GM12891 (cell line): ENCODE measurements around the gene RYR1.
A peak's percentile ranks its signal among the peaks of the same experiment; 100 is the strongest.
"Not testable (repeated sequence)": the region's sequence is repeated elsewhere in the genome, so short reads cannot be mapped to it uniquely, and the experiment has no call there.

ENCODE experiments used
- DNase-seq: peaks from one replicate; pipeline ENCODE4 v3.0.0; 2011; ENCODE audit warnings: low spot score; ENCODE audit not compliant: insufficient read length
- FAIRE-seq: peaks from 2 replicates; lab custom pipeline; 2011; peaks lifted over from hg19 to GRCh38; lab: Jason Lieb, UNC
- PAX5 ChIP-seq: IDR thresholded peaks from 2 replicates; pipeline ENCODE4 v1.6.1; 2011; ENCODE audit warnings: low read length, moderate library complexity, mild to moderate bottlenecking; ENCODE audit not compliant: insufficient read depth, severe bottlenecking
- POLR2A ChIP-seq: IDR thresholded peaks from 2 replicates; pipeline ENCODE4 v1.6.1; 2011; ENCODE audit warnings: low read depth, low read length, control low read depth
- POLR2AphosphoS5 ChIP-seq: IDR thresholded peaks from 2 replicates; pipeline ENCODE4 v1.6.1; 2011; ENCODE audit warnings: low read depth, low read length, control low read depth
- POU2F2 ChIP-seq: IDR thresholded peaks from 2 replicates; pipeline ENCODE4 v1.6.1; 2011; ENCODE audit warnings: low read depth, mild to moderate bottlenecking, control low read depth, low read length, moderate library complexity
- SPI1 ChIP-seq: IDR thresholded peaks from 2 replicates; pipeline ENCODE4 v1.6.1; 2011; ENCODE audit warnings: low read depth, low read length, control low read depth
- TAF1 ChIP-seq: IDR thresholded peaks from 2 replicates; pipeline ENCODE4 v1.6.1; 2011; ENCODE audit warnings: low read depth, low read length, control low read depth

RYR1 gene

GRCh38 chr19:38543807-38544568 is 110.5 kb downstream of the RYR1 start:
- FAIRE-seq (peak; percentile 82), DNase-seq (peak; percentile 58)
- no peak for TF ChIP-seq POLR2A
- no peak for TF ChIP-seq SPI1
- no peak for TF ChIP-seq TAF1
- no peak for TF ChIP-seq POU2F2
- TF ChIP-seq PAX5: no peak
- no peak for TF ChIP-seq POLR2AphosphoS5

GRCh38 chr19:38544569-38545315 is 111.3 kb downstream of the RYR1 start:
- DNase-seq: no peak

GRCh38 chr19:38545596-38545995 is 112.1 kb downstream of the RYR1 start:
- FAIRE-seq: no peak
- DNase-seq: no peak

More at GRCh38 chr19:38544569-38545315, 111.3 kb downstream of the RYR1 start:
- no peak for FAIRE-seq
- TF ChIP-seq SPI1: no peak
- no peak for TF ChIP-seq POU2F2
- TF ChIP-seq POLR2A: no peak

GRCh38 chr19:38547421-38547820 is 113.9 kb downstream of the RYR1 start:
- no peak for DNase-seq
- FAIRE-seq: no peak
- no peak for TF ChIP-seq POU2F2
- peak; percentile 77 for TF ChIP-seq SPI1

More at GRCh38 chr19:38545596-38545995, 112.1 kb downstream of the RYR1 start:
- TF ChIP-seq SPI1: no peak
- TF ChIP-seq POLR2AphosphoS5: no peak
- no peak for TF ChIP-seq PAX5
- TF ChIP-seq TAF1: no peak
- no peak for TF ChIP-seq POU2F2

- no peak for FAIRE-seq
Measured at GRCh38 chr19:38549061-38549460, 115.6 kb downstream of the RYR1 start.

GRCh38 chr19:38549942-38550341 is 116.5 kb downstream of the RYR1 start:
- FAIRE-seq (no peak), DNase-seq (no peak)
- no peak for TF ChIP-seq PAX5
- TF ChIP-seq TAF1: no peak
- no peak for TF ChIP-seq SPI1
- TF ChIP-seq POLR2A: no peak

More at GRCh38 chr19:38549061-38549460, 115.6 kb downstream of the RYR1 start:
- TF ChIP-seq PAX5 (no peak), POLR2A (no peak), TAF1 (no peak), SPI1 (no peak), POU2F2 (no peak), POLR2AphosphoS5 (no peak)
- DNase-seq: no peak

GRCh38 chr19:38550376-38550775 is 116.9 kb downstream of the RYR1 start:
- DNase-seq (no peak), FAIRE-seq (no peak)
- no peak for TF ChIP-seq PAX5

- DNase-seq: no peak
- FAIRE-seq: peak; percentile 16
- TF ChIP-seq POLR2AphosphoS5: no peak
- no peak for TF ChIP-seq PAX5
- no peak for TF ChIP-seq TAF1
- no peak for TF ChIP-seq POLR2A
- no peak for TF ChIP-seq SPI1
- no peak for TF ChIP-seq POU2F2
Measured at GRCh38 chr19:38551450-38551813, 117.9 kb downstream of the RYR1 start.

GRCh38 chr19:38553239-38553638 is 119.7 kb downstream of the RYR1 start:
- FAIRE-seq: not testable (repeated sequence)

GRCh38 chr19:38554676-38555141 is 121.2 kb downstream of the RYR1 start:
- DNase-seq (no peak), FAIRE-seq (peak; percentile 38)
- peak; percentile 26; the same call in 1 of the 2 replicates for TF ChIP-seq SPI1
- TF ChIP-seq TAF1: no peak
- TF ChIP-seq POU2F2: no peak

More at GRCh38 chr19:38553239-38553638, 119.7 kb downstream of the RYR1 start:
- not testable (repeated sequence) for DNase-seq

- no peak for DNase-seq
- no peak for FAIRE-seq
- TF ChIP-seq POLR2A: no peak
- no peak for TF ChIP-seq PAX5
- TF ChIP-seq SPI1: no peak
- no peak for TF ChIP-seq TAF1
- TF ChIP-seq POU2F2: no peak
- TF ChIP-seq POLR2AphosphoS5: no peak
Measured at GRCh38 chr19:38555200-38555599, 121.7 kb downstream of the RYR1 start.
